Skeletal muscle cell (primary cell): Measurements from ENCODE around the gene TUBA4B.
A peak's percentile ranks its signal among the peaks of the same experiment; 100 is the strongest.
"Not testable (repeated sequence)": the region's sequence is repeated elsewhere in the genome, so short reads cannot be mapped to it uniquely, and the experiment has no call there.

ENCODE experiments used
- DNase-seq: peaks from one replicate; pipeline ENCODE4 v3.0.0-alpha.2; 2010; ENCODE audit warnings: low read depth
- H3K4me3 ChIP-seq: 2 replicates; pipeline ENCODE4 v1.5.1; 2011; ENCODE audit warnings: low read depth, mild to moderate bottlenecking, control low read depth, low read length, moderate library complexity

The TUBA4B gene

GRCh38 chr2:219246559-219246958, 6.5 kb upstream of the TUBA4B start:
- H3K4me3 ChIP-seq: no peak overlapping the region
- DNase-seq: no peak

GRCh38 chr2:219247678-219248642, 5.1 kb upstream of the TUBA4B start:
- DNase-seq: no peak
- H3K4me3 ChIP-seq: no peak overlapping the region

GRCh38 chr2:219248845-219249202, 4.2 kb upstream of the TUBA4B start:
- no peak overlapping the region for H3K4me3 ChIP-seq
- DNase-seq: no peak

GRCh38 chr2:219249203-219249980, 3.7 kb upstream of the TUBA4B start:
- H3K4me3 ChIP-seq: no peak overlapping the region
- peak; percentile 83 for DNase-seq

GRCh38 chr2:219250049-219250781, 2.8 kb upstream of the TUBA4B start:
- DNase-seq: no peak

GRCh38 chr2:219251656-219252055, 1.4 kb upstream of the TUBA4B start:
- DNase-seq: no peak
- no peak overlapping the region for H3K4me3 ChIP-seq

More at GRCh38 chr2:219250049-219250781, 2.8 kb upstream of the TUBA4B start:
- H3K4me3 ChIP-seq: no peak overlapping the region

GRCh38 chr2:219252084-219252483, 959 bp upstream of the TUBA4B start:
- no peak for DNase-seq

GRCh38 chr2:219252570-219252899, 508 bp upstream of the TUBA4B start:
- H3K4me3 ChIP-seq: peak overlapping the region; percentile 58
- DNase-seq: no peak

More at GRCh38 chr2:219252084-219252483, 959 bp upstream of the TUBA4B start:
- no peak overlapping the region for H3K4me3 ChIP-seq

- DNase-seq: no peak
These were observed 928 bp downstream of the TUBA4B start, which contains the start of gene TUBA4A for GRCh38 chr2:219253753-219254589. TUBA4A (minus strand) TSS chr2:219253918; CDS start chr2:219253858, 60 bp downstream.

GRCh38 chr2:219254590-219255201, 1.7 kb downstream of the TUBA4B start:
- DNase-seq: no peak

More at GRCh38 chr2:219253753-219254589, 928 bp downstream of the TUBA4B start, which contains the start of gene TUBA4A:
- peak within 1 kb of the TSS; percentile 58 for H3K4me3 ChIP-seq

GRCh38 chr2:219258942-219259341, 5.9 kb downstream of the TUBA4B start:
- DNase-seq, H3K4me3 ChIP-seq: not testable (repeated sequence)

More at GRCh38 chr2:219254590-219255201, 1.7 kb downstream of the TUBA4B start:
- peak overlapping the region; percentile 58 for H3K4me3 ChIP-seq

- no peak for DNase-seq
- H3K4me3 ChIP-seq: no peak overlapping the region
These were observed 8.2 kb downstream of the TUBA4B start for GRCh38 chr2:219261024-219261855.

- no peak overlapping the region for H3K4me3 ChIP-seq
- no peak for DNase-seq
These were observed 13.2 kb downstream of the TUBA4B start for GRCh38 chr2:219266232-219266631.

GRCh38 chr2:219266886-219267285, 13.8 kb downstream of the TUBA4B start:
- H3K4me3 ChIP-seq: no peak overlapping the region
- no peak for DNase-seq

- H3K4me3 ChIP-seq: no peak overlapping the region
- no peak for DNase-seq
These were observed 15.3 kb downstream of the TUBA4B start for GRCh38 chr2:219268294-219268693.

GRCh38 chr2:219269362-219270054, 16.5 kb downstream of the TUBA4B start:
- no peak for DNase-seq

GRCh38 chr2:219270055-219270372, 17.0 kb downstream of the TUBA4B start:
- H3K4me3 ChIP-seq: no peak overlapping the region
- no peak for DNase-seq

More at GRCh38 chr2:219269362-219270054, 16.5 kb downstream of the TUBA4B start:
- H3K4me3 ChIP-seq: no peak overlapping the region
